HG02973 (cell line): ENCODE data around the gene EFL1.

Experiments
- ATAC-seq: cut with Tn5 transposase; IDR thresholded peaks from one replicate; pipeline ENCODE4 v1.9.1; 2021; ENCODE audit warnings: moderate library complexity; ENCODE audit not compliant: unreplicated experiment

Gene EFL1

GRCh38 chr15:82168296-82168695, 94.2 kb downstream of the EFL1 start:
- no peak for ATAC-seq

- ATAC-seq: no peak
Measured at GRCh38 chr15:82165948-82166376, 96.6 kb downstream of the EFL1 start.

GRCh38 chr15:82159922-82160321, 102.6 kb downstream of the EFL1 start:
- no peak for ATAC-seq

DNA sequence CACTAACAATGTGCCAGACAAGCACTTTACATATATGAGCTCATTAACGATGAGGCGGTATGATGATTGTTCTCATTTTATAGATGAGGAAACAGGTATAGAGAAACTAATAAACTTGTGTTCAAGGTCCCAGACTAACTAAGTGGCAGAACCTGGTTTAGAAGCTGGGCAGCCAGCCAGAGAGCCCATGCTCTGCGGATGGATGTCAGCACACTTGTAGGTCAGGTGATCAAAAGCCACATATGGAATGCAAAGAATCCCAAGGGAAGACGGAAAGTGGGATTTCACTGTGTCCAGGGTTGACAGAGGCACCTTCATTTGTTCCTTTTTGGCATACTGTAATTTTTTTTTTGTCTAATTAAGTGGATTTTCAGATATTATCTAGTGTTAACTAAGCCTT, 103.7 kb downstream of the EFL1 start:
- ATAC-seq: no peak

- no peak for ATAC-seq
Measured at GRCh38 chr15:82150645-82151044, 111.9 kb downstream of the EFL1 start.

DNA sequence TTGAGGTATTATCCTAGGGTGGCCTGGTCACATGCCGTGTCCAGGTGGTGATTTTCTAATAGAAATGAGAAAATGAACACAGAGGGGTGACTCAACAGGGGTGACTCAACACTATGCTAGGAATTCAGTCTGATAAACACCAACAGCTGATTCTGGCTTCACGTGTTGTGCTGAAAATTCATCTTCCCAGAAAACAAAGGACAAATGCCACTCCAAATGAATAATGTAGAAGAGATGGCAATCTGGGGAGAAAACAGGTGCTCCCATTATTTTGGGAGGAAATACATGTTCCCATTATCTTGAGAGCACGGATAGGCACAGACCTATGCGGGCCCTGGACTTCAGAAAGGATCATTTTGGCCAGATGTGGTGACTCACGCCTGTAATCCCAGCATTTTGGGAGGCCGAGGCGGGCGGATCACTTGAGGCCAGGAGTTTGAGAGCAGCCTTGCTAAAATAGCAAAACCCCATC, 115.5 kb downstream of the EFL1 start:
- ATAC-seq: no peak

- ATAC-seq: no peak
Measured at GRCh38 chr15:82146576-82146975, 116.0 kb downstream of the EFL1 start.

GRCh38 chr15:82143390-82144385, 118.8 kb downstream of the EFL1 start:
- no peak for ATAC-seq

- no peak for ATAC-seq
Measured at GRCh38 chr15:82140886-82141285, 121.6 kb downstream of the EFL1 start.

GRCh38 chr15:82139823-82140268, 122.7 kb downstream of the EFL1 start:
- no peak for ATAC-seq

DNA sequence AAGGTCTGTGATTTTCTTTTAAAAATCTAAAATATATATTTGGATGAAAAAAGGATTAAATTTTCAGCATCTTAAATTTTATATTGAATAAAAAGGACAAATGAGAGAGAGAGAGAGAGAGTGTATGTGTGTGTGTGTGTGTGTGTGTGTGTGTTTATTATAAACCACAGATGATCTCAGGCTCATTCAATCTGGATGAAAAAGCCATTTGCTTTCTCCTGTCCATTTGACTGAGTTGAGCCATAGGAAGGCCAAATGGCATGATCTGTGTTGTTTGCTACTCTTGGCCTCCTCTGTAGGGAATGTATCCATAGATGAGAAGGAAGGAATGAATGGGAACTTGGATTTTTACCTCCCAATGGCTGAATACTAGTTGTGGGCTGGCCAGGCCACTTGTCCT, 124.2 kb downstream of the EFL1 start:
- no peak for ATAC-seq

- no peak for ATAC-seq
Measured at GRCh38 chr15:82137261-82137660, 125.3 kb downstream of the EFL1 start.

- ATAC-seq: no peak
Measured at GRCh38 chr15:82136120-82136519, 126.4 kb downstream of the EFL1 start.

DNA sequence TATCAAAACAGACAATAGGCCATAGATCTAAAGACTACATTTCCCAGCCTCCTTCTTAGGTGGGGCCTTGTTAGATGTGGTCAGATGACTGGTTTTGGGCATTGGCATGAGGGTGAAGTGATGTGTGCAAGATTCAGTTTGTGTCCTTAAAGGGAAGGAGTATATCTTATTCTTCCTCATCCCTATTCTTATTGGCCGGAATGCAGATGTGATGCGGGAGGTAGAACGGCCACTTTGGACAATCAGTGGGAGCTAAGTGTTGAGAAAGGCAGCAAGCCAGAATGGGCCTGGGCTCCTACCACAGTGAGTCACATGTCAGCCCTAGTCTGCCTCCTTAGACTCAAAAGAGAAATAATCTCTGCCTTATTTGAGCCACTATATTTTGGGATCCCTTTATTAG, 126.9 kb downstream of the EFL1 start:
- no peak for ATAC-seq

GRCh38 chr15:82134461-82134860, 128.1 kb downstream of the EFL1 start:
- no peak for ATAC-seq

DNA sequence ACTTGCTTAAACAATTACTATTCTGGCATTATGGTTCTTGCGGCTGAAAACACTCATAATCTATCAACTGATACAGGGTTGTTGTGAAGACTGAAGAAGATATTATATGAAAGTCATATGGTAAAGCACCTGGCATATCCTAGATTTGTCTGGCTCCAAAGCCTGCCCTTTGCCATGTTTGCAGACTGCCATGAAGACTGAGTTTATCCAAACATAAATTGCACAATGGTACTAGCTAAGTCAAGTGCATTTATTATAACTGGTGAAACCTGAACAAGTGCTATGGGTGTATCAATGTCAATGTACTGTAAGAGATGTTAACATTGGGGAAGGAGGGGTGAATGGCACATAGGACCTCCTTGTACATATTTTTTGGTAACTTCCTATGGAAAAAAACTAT, 129.3 kb downstream of the EFL1 start:
- no peak for ATAC-seq

DNA sequence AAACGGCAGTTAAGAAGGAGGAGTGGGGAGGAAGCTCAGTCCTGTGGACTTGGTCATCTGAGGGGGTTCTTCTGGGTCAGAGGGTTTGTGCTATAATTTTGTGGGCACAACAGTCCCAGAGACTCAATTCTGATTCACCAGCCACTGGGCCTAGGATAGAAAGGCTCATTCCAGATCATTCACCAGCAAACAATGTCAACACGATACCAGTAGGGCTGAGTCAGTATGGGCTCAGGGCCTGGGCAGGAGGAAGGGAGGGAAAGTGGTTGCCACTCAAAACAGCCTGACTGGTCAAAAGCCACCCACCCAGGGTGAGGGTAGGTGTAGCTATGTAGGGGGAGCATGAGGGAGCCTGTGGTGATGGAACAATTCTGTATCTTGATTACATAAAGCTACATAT, 129.8 kb downstream of the EFL1 start:
- no peak for ATAC-seq

DNA sequence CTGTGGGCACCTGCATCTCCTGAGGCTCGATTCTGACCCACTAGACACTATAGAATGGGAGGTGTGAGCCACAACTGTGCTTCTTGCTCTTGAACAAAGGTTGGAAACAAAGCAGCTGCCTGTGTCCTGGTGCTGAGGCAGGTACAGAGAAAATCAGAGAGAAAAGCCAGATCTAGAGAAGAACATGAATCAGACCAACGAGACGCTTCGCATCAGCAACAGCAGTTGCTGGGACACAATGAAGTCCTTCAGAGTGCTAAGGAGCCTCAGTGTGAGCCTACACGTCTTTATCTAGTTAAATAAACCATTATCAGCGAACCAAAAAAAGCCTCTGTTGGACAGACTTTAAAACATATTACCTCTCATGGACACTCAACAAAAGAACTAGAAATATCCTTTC, 130.4 kb downstream of the EFL1 start:
- no peak for ATAC-seq

GRCh38 chr15:82130248-82130647, 132.3 kb downstream of the EFL1 start:
- no peak for ATAC-seq

DNA sequence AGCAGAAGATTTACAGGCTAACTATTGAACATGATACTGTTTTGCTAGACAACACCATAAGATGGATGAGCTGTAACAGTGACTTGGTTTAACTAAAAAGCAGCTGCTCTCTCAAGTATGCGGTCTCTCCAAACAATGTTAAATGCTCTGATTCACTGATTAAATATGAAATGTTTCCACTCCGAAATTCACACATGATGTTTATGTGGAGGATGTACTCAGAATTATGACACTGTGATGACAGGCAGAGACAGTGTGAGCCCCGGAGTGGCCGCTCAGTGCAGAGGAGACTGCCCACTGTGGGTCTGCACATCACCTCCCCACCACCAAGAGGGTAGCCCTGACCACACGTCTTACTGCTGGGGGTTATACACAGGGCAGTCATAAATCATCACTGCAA, 132.8 kb downstream of the EFL1 start:
- ATAC-seq: no peak

- ATAC-seq: no peak
Measured at GRCh38 chr15:82129149-82129692, 133.3 kb downstream of the EFL1 start.
